CD14-positive monocyte (primary cell): ENCODE measurements around the gene ZBTB22. TPM values are rescaled to one million over a fixed set of nuclear protein-coding genes. Genes with fewer than 3 reads are reported as not detected.
"Not testable (repeated sequence)": the region's sequence is repeated elsewhere in the genome, so short reads cannot be mapped to it uniquely, and the experiment has no call there.

Experiments used
- DNase-seq, 3 donors: peaks; one replicate each; pipeline ENCODE4 v3.0.0-alpha.2; 2011 to 2022
- H2AFZ ChIP-seq: 2 replicates; pipeline ENCODE4 v1.6.0; 2012; ENCODE audit warnings: mild to moderate bottlenecking, low read depth, low read length, inconsistent platforms; ENCODE audit not compliant: insufficient read depth, poor library complexity, severe bottlenecking
- H3K27ac ChIP-seq, 2 donors: 1 replicate in 1 of 2; 2 replicates in 1 of 2; pipeline ENCODE4 v1.5.1; 2012 to 2013; ENCODE audit warnings: low read length in 2 of 2, control low read depth in 1 of 2, inconsistent platforms in 1 of 2, low read depth in 1 of 2, mild to moderate bottlenecking in 1 of 2
- H3K27me3 ChIP-seq, 2 donors: one replicate each; pipeline versions ENCODE4 v1.6.0 to v1.6.1; 2011 to 2013; ENCODE audit warnings: low read length in 2 of 2; ENCODE audit not compliant: control insufficient read depth in 2 of 2, insufficient read depth in 2 of 2
- H3K36me3 ChIP-seq, 2 donors: replicated peaks in 1 of 2; 1 replicate in 1 of 2; 2 replicates in 1 of 2; pipeline versions ENCODE4 v1.5.1 to v1.6.1; 2012 to 2013; ENCODE audit warnings: low read length in 2 of 2, control low read depth in 1 of 2, inconsistent platforms in 1 of 2, mild to moderate bottlenecking in 1 of 2; ENCODE audit not compliant: insufficient read depth in 2 of 2, control insufficient read depth in 1 of 2
- H3K4me1 ChIP-seq, 2 donors: 1 replicate in 1 of 2; 2 replicates in 1 of 2; pipeline versions ENCODE4 v1.5.1 to v1.6.1; 2012 to 2013; ENCODE audit warnings: low read length in 2 of 2, control low read depth in 1 of 2, inconsistent platforms in 1 of 2, mild to moderate bottlenecking in 1 of 2, moderate library complexity in 1 of 2; ENCODE audit not compliant: insufficient read depth in 2 of 2, control insufficient read depth in 1 of 2
- H3K4me2 ChIP-seq: replicated peaks from 2 replicates; pipeline ENCODE3; 2012; ENCODE audit warnings: low read length, moderate library complexity, mild to moderate bottlenecking; ENCODE audit not compliant: poor library complexity, severe bottlenecking; ENCODE audit errors: extremely low read depth
- H3K4me3 ChIP-seq, 3 experiments: fragments of 200-600 bp in 1 of 3; sonication (generic) in 1 of 3; replicated peaks in 1 of 3; 1 replicate in 2 of 3; 2 replicates in 1 of 3; pipeline ENCODE4 v1.5.1; 2011 to 2013; ENCODE audit warnings: low read length in 3 of 3, mild to moderate bottlenecking in 3 of 3, control low read depth in 2 of 3, low read depth in 2 of 3, inconsistent platforms in 1 of 3, moderate library complexity in 1 of 3
- H3K79me2 ChIP-seq: 2 replicates; pipeline ENCODE4 v1.6.0; 2012; ENCODE audit warnings: mild to moderate bottlenecking, control low read depth, inconsistent platforms, low read length, moderate library complexity; ENCODE audit not compliant: insufficient read depth
- H3K9ac ChIP-seq: 2 replicates; pipeline ENCODE4 v1.6.0; 2017; ENCODE audit warnings: low read length, mild to moderate bottlenecking; ENCODE audit not compliant: insufficient read depth, poor library complexity, severe bottlenecking
- H3K9me3 ChIP-seq, 2 donors: replicated peaks in 1 of 2; 1 replicate in 1 of 2; 2 replicates in 1 of 2; pipeline versions ENCODE4 v1.5.1 to v1.6.1; 2012 to 2013; ENCODE audit warnings: low read length in 2 of 2, control low read depth in 1 of 2; ENCODE audit not compliant: control insufficient read depth in 1 of 2, insufficient read depth in 1 of 2
- H4K20me1 ChIP-seq: 2 replicates; pipeline ENCODE4 v1.6.0; 2012; ENCODE audit warnings: mild to moderate bottlenecking, low read length, control low read depth, moderate library complexity; ENCODE audit not compliant: insufficient read depth
- H3K27ac Mint-ChIP-seq, 7 donors: one replicate each; pipeline ENCODE4 v1.8.0; 2020; ENCODE audit warnings: mild to moderate bottlenecking in 7 of 7, mixed read lengths in 7 of 7, moderate library complexity in 6 of 7, inconsistent platforms in 2 of 7
- H3K27me3 Mint-ChIP-seq, 3 donors: one replicate each; pipeline ENCODE4 v1.8.0; 2021 to 2022; ENCODE audit warnings: low read depth in 3 of 3, mild to moderate bottlenecking in 3 of 3, mixed read lengths in 3 of 3, moderate library complexity in 3 of 3, inconsistent platforms in 1 of 3
- H3K36me3 Mint-ChIP-seq, 2 donors: one replicate each; pipeline ENCODE4 v1.8.0; 2020; ENCODE audit warnings: mixed read lengths in 2 of 2, inconsistent platforms in 1 of 2, mild to moderate bottlenecking in 1 of 2
- H3K4me1 Mint-ChIP-seq: one replicate; pipeline ENCODE4 v1.8.0; 2020; ENCODE audit warnings: mild to moderate bottlenecking, mixed read lengths
- H3K4me3 Mint-ChIP-seq, 2 donors: one replicate each; pipeline ENCODE4 v1.8.0; 2020; ENCODE audit warnings: mild to moderate bottlenecking in 2 of 2, mixed read lengths in 2 of 2, moderate library complexity in 1 of 2
- H3K9me3 Mint-ChIP-seq, 7 donors: one replicate each; pipeline ENCODE4 v1.8.0; 2020 to 2022; ENCODE audit warnings: mixed read lengths in 7 of 7, mild to moderate bottlenecking in 6 of 7, moderate library complexity in 6 of 7, inconsistent platforms in 2 of 7
- WGBS: methylation state at CpG from one replicate; pipeline ENCODE4 v1.1.5; 2013; ENCODE audit warnings: missing lambda C conversion rate; ENCODE audit not compliant: insufficient coverage; 5-methylcytosine and 5-hydroxymethylcytosine counted together
- intact Hi-C, 2 donors: fragments of 100-400 bp; cut with micrococcal nuclease; formaldehyde crosslinking; loops; one replicate each; pipeline versions ENCODE4 v1.15.0 to v1.15.1; 2023
- polyA plus RNA-seq, 3 donors: library from polyadenylated mRNA; depleted of rRNA in 1 of 3; unstranded in 2 of 3; stranded (reverse) in 1 of 3; fragments of 300-500 nt in 2 of 3; fragments of >200 nt in 1 of 3; fragmentation: Illumina TruSeq in 2 of 3; gene quantifications; 1 replicate in 2 of 3; 2 replicates in 1 of 3; pipeline ENCODE4 v1.2.3, GENCODE V29; 2012 to 2021
- TF ChIP-seq, protein P1 (sequence below): fragments of 200-600 bp; IDR thresholded peaks from one replicate; pipeline ENCODE4 v1.8.0; 2022; ENCODE audit warnings: antibody characterized with exemption, mild to moderate bottlenecking

The ZBTB22 gene
- polyA plus RNA-seq, 3 donors: 12.2 to 16.5 (median 16.1) TPM

- no peak overlapping the region for H3K4me3 ChIP-seq
- no peak overlapping the region for H3K4me2 ChIP-seq
- no peaks in the 10 kb centered on the region for H3K36me3 Mint-ChIP-seq
- H4K20me1 ChIP-seq: no peaks in the 10 kb centered on the region
- no peaks in the 10 kb centered on the region for H3K79me2 ChIP-seq
- H3K27ac Mint-ChIP-seq: no peak overlapping the region
- TF ChIP-seq, protein P1, sequence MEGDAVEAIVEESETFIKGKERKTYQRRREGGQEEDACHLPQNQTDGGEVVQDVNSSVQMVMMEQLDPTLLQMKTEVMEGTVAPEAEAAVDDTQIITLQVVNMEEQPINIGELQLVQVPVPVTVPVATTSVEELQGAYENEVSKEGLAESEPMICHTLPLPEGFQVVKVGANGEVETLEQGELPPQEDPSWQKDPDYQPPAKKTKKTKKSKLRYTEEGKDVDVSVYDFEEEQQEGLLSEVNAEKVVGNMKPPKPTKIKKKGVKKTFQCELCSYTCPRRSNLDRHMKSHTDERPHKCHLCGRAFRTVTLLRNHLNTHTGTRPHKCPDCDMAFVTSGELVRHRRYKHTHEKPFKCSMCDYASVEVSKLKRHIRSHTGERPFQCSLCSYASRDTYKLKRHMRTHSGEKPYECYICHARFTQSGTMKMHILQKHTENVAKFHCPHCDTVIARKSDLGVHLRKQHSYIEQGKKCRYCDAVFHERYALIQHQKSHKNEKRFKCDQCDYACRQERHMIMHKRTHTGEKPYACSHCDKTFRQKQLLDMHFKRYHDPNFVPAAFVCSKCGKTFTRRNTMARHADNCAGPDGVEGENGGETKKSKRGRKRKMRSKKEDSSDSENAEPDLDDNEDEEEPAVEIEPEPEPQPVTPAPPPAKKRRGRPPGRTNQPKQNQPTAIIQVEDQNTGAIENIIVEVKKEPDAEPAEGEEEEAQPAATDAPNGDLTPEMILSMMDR: no peak
- no peak overlapping the region for H2AFZ ChIP-seq
- H3K27ac ChIP-seq: no peak overlapping the region
- intact Hi-C loops: no loop called here
- H3K9ac ChIP-seq: no peak overlapping the region
- no peak overlapping the region for H3K4me3 Mint-ChIP-seq
- H3K4me1 ChIP-seq: no peaks in the 10 kb centered on the region
- no peaks in the 10 kb centered on the region for H3K9me3 ChIP-seq
- no peak for DNase-seq
- no peaks in the 10 kb centered on the region for H3K36me3 ChIP-seq
- H3K27me3 ChIP-seq: no peaks in the 10 kb centered on the region
- H3K27me3 Mint-ChIP-seq: peaks cover 2 to 9% (median 9%) of the 10 kb centered on the region in 3 donors
- H3K4me1 Mint-ChIP-seq: no peaks in the 10 kb centered on the region
- H3K9me3 Mint-ChIP-seq: peaks cover 0 to 2% (median 0%) of the 10 kb centered on the region in 7 donors
- WGBS: 100% methylated on average over 2 of the region's 3 CpGs
Measured at GRCh38 chr6:33356295-33356694, 38.8 kb upstream of the ZBTB22 start.

- H3K9me3 Mint-ChIP-seq, H3K27me3 Mint-ChIP-seq, H3K4me1 Mint-ChIP-seq, H3K9ac ChIP-seq, H3K36me3 ChIP-seq, H3K36me3 Mint-ChIP-seq, intact Hi-C loops, H3K79me2 ChIP-seq, H3K4me3 ChIP-seq, H2AFZ ChIP-seq, H3K27ac ChIP-seq, H3K27ac Mint-ChIP-seq, H3K4me1 ChIP-seq, H4K20me1 ChIP-seq, H3K9me3 ChIP-seq, H3K4me2 ChIP-seq, H3K27me3 ChIP-seq, DNase-seq, H3K4me3 Mint-ChIP-seq: not testable (repeated sequence)
- WGBS: 93% methylated on average over 4 of the region's 6 CpGs
Measured at GRCh38 chr6:33355860-33356259, 38.3 kb upstream of the ZBTB22 start.
